Activated CD4-positive, alpha-beta T cell treated with anti-CD3 and anti-CD28 coated beads, Interleukin-2, amount 10 ng/mL, durations not matched to agents 7 days and 5 days (primary cell): ENCODE results near the gene MMP12. TPM values are rescaled to one million over a fixed set of nuclear protein-coding genes. Genes with fewer than 3 reads are reported as not detected.
"Not testable (repeated sequence)": the region's sequence is repeated elsewhere in the genome, so short reads cannot be mapped to it uniquely, and the experiment has no call there.

Experiments
- CTCF ChIA-PET: fragments of 350-600 bp; sonication (Branson Sonifier 250); formaldehyde crosslinking; loops from one replicate; lab custom pipeline; 2021; ENCODE audit warnings: antibody characterized with exemption; lab: Charles Lee
- POLR2A ChIA-PET: fragments of 350-600 bp; sonication (Branson Sonifier 250); formaldehyde crosslinking; loops from one replicate; lab custom pipeline; 2021; ENCODE audit warnings: antibody characterized with exemption; lab: Charles Lee
- DNase-seq: peaks from one replicate; pipeline ENCODE4 v3.0.0-alpha.2; 2020
- H3K27ac Mint-ChIP-seq: one replicate; pipeline ENCODE4 v1.8.0; 2021; ENCODE audit warnings: mild to moderate bottlenecking, moderate library complexity, mixed read lengths
- H3K27me3 Mint-ChIP-seq: one replicate; pipeline ENCODE4 v1.8.0; 2021; ENCODE audit warnings: mixed read lengths
- H3K36me3 Mint-ChIP-seq: one replicate; pipeline ENCODE4 v1.8.0; 2021; ENCODE audit warnings: low read depth, mixed read lengths
- H3K4me1 Mint-ChIP-seq: one replicate; pipeline ENCODE4 v1.8.0; 2021; ENCODE audit warnings: mixed read lengths
- H3K4me3 Mint-ChIP-seq: one replicate; pipeline ENCODE4 v1.8.0; 2021; ENCODE audit warnings: mild to moderate bottlenecking, moderate library complexity, mixed read lengths
- H3K9me3 Mint-ChIP-seq: one replicate; pipeline ENCODE4 v1.8.0; 2021; ENCODE audit warnings: mixed read lengths
- total RNA-seq, 2 experiments: library from RNA; stranded (reverse); gene quantifications; one replicate each; pipeline ENCODE4 v1.2.3, GENCODE V29; 2021

Gene MMP12
- total RNA-seq, result not detected

DNA sequence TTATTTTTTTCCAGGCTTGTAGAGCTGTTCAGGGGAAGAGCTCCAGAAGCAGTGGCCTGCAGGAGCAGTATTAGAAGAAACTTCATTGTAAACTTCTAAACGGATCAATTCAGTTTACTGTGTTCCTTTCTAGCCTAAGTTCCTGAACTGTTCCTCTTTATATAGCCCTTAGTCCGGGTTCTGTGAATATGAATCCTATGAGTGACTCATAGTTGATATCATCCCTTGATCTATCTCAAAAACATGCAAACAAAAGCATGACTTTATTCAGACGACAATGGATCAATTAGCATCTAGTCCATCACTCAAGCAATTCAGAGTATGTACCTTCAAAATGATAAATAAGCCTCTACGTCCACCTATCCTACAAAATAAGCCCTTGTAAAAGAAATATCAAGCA lies at the start of gene MMP12:
Gene MMP12, minus strand, starts transcription at position 131 of the 400 bp plus-strand sequence. Its CDS starts 45 bp downstream, at position 86.
- ChIA-PET POLR2A (no interaction called here), CTCF (no interaction called here)
- H3K27me3 Mint-ChIP-seq, result peaks cover 5% of the 10 kb centered on the region

DNA sequence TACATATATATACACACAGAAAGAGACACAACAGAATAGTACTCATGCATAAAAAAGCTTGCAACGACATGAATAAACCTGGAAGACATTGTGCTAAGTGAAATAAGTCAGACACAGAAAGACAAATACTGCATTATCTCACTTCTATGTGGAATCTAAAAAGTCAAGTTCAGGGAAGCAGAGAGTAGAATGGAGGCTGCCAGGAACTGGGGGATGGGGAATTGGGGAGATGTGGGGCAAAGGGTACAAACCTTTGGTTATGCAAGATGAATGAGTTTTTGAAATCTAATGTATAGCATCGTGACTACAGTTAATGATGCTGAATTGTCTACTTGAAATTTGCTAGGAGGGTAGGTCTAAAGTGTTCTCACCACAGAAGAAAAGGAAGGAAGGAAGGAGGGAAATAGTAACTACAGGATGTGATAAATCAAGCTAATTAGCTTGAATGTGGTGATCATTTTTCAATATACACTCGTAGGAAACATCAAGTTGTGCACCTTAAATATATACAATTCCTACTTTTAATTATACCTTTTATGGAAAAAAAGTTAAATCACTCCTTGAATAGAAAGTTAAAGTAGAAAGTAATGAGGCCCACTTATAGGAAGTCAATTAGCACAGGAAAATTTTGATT lies 46.9 kb upstream of the MMP12 start:
- POLR2A ChIA-PET, result no interaction called here
- no peak overlapping the region for H3K4me3 Mint-ChIP-seq
- CTCF ChIA-PET, result no interaction called here

More for the DNA sequence above, at the start of gene MMP12:
- H3K4me3 Mint-ChIP-seq, result no peak within 1 kb of the TSS
- no peaks in the 10 kb centered on the region for H3K36me3 Mint-ChIP-seq
- no peak within 1 kb of the TSS for H3K27ac Mint-ChIP-seq
- no peaks in the 10 kb centered on the region for H3K9me3 Mint-ChIP-seq
- no peak for DNase-seq
- H3K4me1 Mint-ChIP-seq, result no peaks in the 10 kb centered on the region

DNA sequence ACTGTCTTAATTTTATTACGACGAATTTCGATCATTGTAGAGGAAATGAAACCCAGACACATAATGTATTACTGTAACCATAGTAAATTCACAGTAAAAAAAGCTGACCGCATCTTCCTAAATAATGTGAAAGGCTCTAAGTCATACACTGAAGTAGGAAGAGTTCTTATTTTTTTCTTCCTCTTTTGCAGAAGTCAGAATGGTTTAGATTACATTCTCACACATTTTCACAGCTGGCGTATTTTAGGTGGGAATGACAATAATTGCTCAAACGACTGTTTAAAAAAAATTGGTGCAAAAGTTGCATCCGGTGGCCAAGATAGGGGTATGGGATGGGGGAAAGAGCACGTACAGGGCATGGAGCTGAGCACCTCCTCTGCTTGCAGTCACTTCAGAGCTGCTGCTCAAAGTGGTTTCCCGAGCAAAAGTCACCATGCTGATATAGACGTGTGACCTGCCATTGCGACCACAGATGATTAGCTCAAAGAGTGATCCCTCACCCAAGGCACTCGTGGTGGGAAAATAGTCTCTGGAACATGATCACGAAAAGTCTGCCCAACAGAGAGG lies 45.4 kb upstream of the MMP12 start:
- DNase-seq, result no peak
- ChIA-PET CTCF (interaction anchor here (0.6 to 1.2 kb wide), 2 partner anchors 9 to 142 kb away, joined by 3 read pairs; no protein-coding TSS in a partner anchor), POLR2A (no interaction called here)
- no peaks in the 10 kb centered on the region for H3K36me3 Mint-ChIP-seq
- H3K4me3 Mint-ChIP-seq, result no peak overlapping the region
- peaks cover 4% of the 10 kb centered on the region for H3K4me1 Mint-ChIP-seq
- no peaks in the 10 kb centered on the region for H3K9me3 Mint-ChIP-seq
- H3K27me3 Mint-ChIP-seq, result peaks cover 12% of the 10 kb centered on the region
- H3K27ac Mint-ChIP-seq, result no peak overlapping the region

More for the DNA sequence above, 46.9 kb upstream of the MMP12 start:
- H3K4me1 Mint-ChIP-seq, result peaks cover 4% of the 10 kb centered on the region
- H3K27me3 Mint-ChIP-seq, result peaks cover 15% of the 10 kb centered on the region
- no peak for DNase-seq
- no peaks in the 10 kb centered on the region for H3K36me3 Mint-ChIP-seq
- H3K9me3 Mint-ChIP-seq, result no peaks in the 10 kb centered on the region
- H3K27ac Mint-ChIP-seq, result no peak overlapping the region

DNA sequence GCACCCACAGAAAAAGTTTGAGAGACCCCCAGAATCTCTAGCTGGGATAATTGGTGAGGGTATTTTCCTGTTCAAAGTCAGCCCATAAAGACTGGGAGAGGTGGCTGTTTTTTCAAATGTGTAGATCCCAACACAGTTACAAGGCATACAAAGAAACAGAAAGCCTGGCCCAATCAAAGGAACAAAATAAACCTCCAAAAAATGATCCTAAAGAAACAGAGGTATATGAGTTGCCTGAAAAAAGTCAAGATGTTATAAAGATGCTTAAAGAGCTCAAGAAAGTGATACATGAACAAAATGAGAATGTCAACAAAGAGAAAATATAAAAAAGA lies 40.2 kb upstream of the MMP12 start:
- CTCF ChIA-PET, result interaction anchor here (0.8 kb wide), 1 partner anchor 301 kb away, joined by 3 read pairs; no protein-coding TSS in a partner anchor
- POLR2A ChIA-PET, result no interaction called here
- no peaks in the 10 kb centered on the region for H3K36me3 Mint-ChIP-seq

DNA sequence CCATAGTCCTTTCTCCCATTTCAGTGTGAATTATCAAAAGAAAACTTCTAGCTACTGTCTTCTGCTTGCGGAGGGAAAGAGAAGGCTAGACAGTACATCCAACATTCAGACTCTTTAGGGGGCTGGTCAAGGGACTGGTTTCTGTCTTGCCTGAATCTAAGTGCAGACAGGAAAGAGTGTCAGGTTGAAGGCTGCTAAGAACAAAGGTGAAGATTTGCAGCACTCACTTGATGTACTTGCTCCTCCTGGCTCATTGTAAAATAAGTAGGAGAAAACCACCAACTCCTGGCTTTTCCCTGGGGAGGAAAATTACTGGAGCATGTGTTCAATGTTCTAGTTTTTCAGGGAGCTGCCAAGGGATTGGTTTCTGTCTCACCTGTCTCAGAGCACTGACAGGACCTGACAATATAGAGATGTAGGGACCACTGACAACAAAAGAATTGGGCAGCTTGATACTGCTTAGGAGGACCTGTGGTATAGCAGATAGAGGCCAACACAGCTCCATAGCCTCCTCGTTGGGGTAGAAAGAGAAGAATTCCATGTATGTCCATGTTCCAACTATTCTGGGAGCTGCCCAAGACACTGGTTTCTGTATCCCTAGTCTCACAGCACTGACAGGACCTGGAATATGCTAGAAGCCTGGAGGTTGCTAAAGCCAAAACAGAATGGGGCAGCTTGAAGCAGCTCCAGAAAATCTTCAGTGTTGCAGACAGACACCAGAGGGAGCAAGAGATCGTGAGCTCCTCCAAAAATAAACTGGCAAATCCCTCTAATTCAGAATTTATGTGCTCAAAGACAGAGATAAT lies 39.7 kb upstream of the MMP12 start:
- Mint-ChIP-seq H3K4me3 (no peak overlapping the region), H3K4me1 (no peaks in the 10 kb centered on the region), H3K27ac (no peak overlapping the region), H3K9me3 (no peaks in the 10 kb centered on the region), H3K27me3 (peaks cover 5% of the 10 kb centered on the region), H3K36me3 (no peaks in the 10 kb centered on the region)
- POLR2A ChIA-PET, result no interaction called here
- DNase-seq, result no peak
- CTCF ChIA-PET, result interaction anchor here (0.8 kb wide), 1 partner anchor 301 kb away, joined by 3 read pairs; no protein-coding TSS in a partner anchor

More for the DNA sequence above, 40.2 kb upstream of the MMP12 start:
- Mint-ChIP-seq H3K27ac (no peak overlapping the region), H3K4me1 (peaks cover under 1% of the 10 kb centered on the region), H3K27me3 (peaks cover 6% of the 10 kb centered on the region), H3K9me3 (no peaks in the 10 kb centered on the region), H3K4me3 (no peak overlapping the region)
- no peak for DNase-seq

DNA sequence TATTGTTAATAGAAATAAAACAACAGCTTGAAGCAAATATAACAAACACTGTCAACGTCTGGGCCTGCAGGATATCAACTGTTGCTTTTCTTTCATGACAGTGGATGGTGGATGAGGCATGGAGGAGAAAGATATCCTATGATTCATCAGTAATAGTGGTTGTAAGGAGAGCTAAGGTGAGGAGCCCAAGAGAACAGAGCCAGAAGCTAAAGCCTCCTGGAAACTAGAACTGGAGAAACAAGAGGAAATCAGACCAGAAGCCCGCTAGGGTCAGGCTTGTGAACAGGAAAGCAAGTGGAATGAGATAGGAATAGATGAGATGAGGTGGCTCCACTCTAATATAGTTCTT lies 37.7 kb upstream of the MMP12 start:
- ChIA-PET CTCF (no interaction called here), POLR2A (no interaction called here)
- H3K4me3 Mint-ChIP-seq, result no peak overlapping the region
- H3K27me3 Mint-ChIP-seq, result peaks cover 3% of the 10 kb centered on the region
- no peak overlapping the region for H3K27ac Mint-ChIP-seq
- DNase-seq, result no peak
- H3K9me3 Mint-ChIP-seq, result no peaks in the 10 kb centered on the region
- H3K36me3 Mint-ChIP-seq, result no peaks in the 10 kb centered on the region
- H3K4me1 Mint-ChIP-seq, result no peaks in the 10 kb centered on the region

DNA sequence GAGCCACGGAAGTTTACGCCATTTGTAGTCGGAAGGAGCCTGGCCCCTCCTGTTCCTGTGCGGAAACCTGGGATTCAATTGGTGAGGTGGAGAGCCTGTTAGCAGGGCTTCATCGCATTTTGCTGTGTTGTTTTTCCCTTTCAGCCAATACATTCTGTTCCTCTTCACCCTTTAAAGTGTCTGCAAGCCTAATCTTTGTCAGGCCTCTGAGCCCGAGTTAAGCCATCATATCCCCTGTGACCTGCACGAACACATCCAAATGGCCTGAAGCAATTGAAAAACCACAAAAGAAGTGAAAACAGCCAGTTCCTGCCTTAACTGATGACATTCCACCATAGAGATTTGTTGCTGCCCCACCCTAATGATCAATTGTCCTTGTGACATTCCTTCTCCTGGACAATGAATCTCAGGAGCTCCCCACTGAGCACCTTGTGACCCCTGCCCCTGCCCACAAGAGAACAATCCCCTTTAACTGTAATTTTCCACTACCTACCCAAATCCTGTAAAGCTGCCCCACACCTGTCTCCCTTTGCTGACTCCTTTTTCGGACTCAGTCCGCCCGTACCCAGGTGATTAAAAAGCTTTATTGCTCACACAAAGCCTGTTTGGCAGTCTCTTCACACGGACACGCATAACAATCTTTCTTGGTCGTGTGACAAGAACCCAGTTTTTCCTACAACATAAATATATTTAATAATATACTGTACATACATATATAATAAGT lies 37.1 kb upstream of the MMP12 start:
- no peaks in the 10 kb centered on the region for H3K9me3 Mint-ChIP-seq
- no peaks in the 10 kb centered on the region for H3K4me1 Mint-ChIP-seq
- H3K27ac Mint-ChIP-seq, result no peak overlapping the region
- POLR2A ChIA-PET, result no interaction called here
- H3K4me3 Mint-ChIP-seq, result no peak overlapping the region
- CTCF ChIA-PET, result no interaction called here
- no peak for DNase-seq
- H3K27me3 Mint-ChIP-seq, result peaks cover 3% of the 10 kb centered on the region
- H3K36me3 Mint-ChIP-seq, result no peaks in the 10 kb centered on the region

DNA sequence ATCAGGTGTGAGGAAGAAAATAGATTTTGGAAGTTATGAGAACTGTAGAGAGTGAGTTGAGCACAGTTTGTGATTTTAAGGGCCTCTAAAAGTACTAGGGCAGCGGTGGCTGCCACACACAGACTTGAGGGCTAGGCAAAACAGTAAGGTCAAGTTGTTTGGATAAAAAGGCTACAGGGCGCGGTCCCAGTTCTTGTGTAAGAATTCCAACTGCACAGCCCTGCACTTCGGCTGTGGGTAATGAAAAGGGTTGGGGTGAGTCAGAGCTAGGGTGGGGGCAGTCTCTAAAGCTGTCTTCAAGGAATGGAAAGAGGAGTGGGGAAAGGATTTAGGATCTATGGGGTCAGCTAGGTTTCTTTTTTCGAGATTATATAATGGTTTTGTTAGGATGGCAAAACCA lies 31.1 kb upstream of the MMP12 start:
- H3K4me3 Mint-ChIP-seq, H3K27me3 Mint-ChIP-seq, H3K9me3 Mint-ChIP-seq, H3K4me1 Mint-ChIP-seq, DNase-seq, H3K27ac Mint-ChIP-seq, H3K36me3 Mint-ChIP-seq, POLR2A ChIA-PET, CTCF ChIA-PET: not testable (repeated sequence)

DNA sequence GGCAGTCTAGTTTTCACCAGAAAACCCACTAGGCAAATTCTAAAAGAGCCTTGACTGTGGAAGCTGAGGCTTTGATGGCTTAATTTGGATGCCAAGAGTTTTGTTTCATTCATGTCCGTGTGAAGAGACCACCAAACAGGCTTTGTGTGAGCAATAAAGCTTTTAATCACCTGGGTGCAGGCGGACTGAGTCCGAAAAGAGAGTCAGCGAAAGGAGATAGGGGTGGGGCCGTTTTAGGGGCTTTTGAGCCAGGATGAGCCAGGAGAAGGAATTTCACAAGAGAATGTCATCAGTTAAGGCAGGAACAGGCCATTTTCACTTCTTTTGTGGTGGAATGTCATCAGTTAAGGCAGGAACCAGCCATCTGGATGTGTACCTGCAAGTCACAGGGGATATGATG lies 29.1 kb upstream of the MMP12 start:
- H3K36me3 Mint-ChIP-seq, H3K4me3 Mint-ChIP-seq, POLR2A ChIA-PET, H3K4me1 Mint-ChIP-seq, H3K27ac Mint-ChIP-seq, H3K9me3 Mint-ChIP-seq, DNase-seq, H3K27me3 Mint-ChIP-seq, CTCF ChIA-PET: not testable (repeated sequence)

DNA sequence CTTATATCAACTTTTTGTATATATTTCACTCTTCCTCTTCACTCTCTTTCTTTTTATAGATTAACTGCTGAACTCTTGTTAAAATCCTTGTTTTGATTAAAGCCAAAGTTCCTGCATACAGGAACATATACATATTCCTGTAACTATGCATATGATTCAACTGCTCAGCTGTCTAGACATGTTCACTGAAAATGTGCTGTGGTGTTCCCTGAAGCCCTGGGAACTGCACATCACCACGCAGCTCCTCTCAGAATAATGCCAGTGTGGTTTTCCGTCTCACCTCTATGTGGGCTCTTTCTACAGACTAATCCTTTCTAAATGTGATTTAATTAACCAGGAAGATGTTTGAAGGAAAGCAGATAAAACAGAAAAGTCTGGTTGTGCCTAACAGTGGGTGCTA lies 25.6 kb upstream of the MMP12 start:
- no peak overlapping the region for H3K4me3 Mint-ChIP-seq
- no peaks in the 10 kb centered on the region for H3K4me1 Mint-ChIP-seq
- no peaks in the 10 kb centered on the region for H3K27me3 Mint-ChIP-seq
- ChIA-PET CTCF (no interaction called here), POLR2A (no interaction called here)
- H3K27ac Mint-ChIP-seq, result no peak overlapping the region
- H3K36me3 Mint-ChIP-seq, result no peaks in the 10 kb centered on the region
- H3K9me3 Mint-ChIP-seq, result peaks cover 3% of the 10 kb centered on the region
- no peak for DNase-seq

DNA sequence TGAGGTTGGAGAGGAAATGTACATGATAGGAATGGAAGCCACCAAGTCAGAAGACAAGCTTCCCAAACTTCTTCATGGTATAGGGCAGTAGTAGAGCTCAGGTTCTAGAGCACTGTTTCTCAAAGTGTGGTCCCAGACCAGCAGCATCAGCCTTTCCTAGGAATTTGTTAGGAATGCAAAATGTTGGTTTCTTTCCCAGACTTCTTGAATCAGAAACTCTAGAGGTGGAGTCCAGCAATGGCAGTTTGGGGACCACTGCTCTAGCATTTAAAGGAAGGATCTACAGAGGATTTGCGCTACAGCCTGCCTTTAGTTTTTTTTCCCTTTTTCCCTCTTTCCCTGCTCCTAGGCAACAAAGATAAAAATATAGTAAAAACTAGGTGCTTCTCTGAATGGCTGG lies 17.0 kb upstream of the MMP12 start:
- Mint-ChIP-seq H3K36me3 (no peaks in the 10 kb centered on the region), H3K27ac (no peak overlapping the region), H3K27me3 (peaks cover 8% of the 10 kb centered on the region), H3K4me1 (no peaks in the 10 kb centered on the region), H3K9me3 (peaks cover 7% of the 10 kb centered on the region), H3K4me3 (no peak overlapping the region)
- POLR2A ChIA-PET, result no interaction called here
- CTCF ChIA-PET, result no interaction called here
- DNase-seq, result no peak

DNA sequence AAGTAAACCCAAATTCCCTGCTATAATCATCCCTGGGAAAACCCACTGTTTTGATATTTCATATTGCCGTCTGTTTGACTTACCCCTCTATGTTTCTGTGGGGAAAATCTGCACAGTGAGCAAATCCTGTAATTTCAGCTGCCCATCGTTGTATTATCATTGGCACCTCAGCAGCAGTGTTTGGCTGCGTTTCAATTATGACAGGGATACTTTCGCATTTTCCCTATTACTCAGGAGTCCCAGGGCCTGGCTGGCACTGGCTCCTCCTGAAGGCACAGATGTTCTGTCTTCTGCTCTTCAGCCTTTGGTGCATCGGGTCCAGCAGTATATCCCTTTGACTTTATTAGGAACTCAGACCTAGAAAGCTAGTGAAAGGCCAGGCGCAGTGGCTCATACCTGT lies 12.2 kb upstream of the MMP12 start:
- DNase-seq, result no peak
- ChIA-PET POLR2A (no interaction called here), CTCF (no interaction called here)
- H3K4me3 Mint-ChIP-seq, result no peak overlapping the region
- H3K27ac Mint-ChIP-seq, result no peak overlapping the region
- H3K4me1 Mint-ChIP-seq, result no peaks in the 10 kb centered on the region
- no peaks in the 10 kb centered on the region for H3K36me3 Mint-ChIP-seq
- peaks cover 5% of the 10 kb centered on the region for H3K27me3 Mint-ChIP-seq
- H3K9me3 Mint-ChIP-seq, result no peaks in the 10 kb centered on the region

DNA sequence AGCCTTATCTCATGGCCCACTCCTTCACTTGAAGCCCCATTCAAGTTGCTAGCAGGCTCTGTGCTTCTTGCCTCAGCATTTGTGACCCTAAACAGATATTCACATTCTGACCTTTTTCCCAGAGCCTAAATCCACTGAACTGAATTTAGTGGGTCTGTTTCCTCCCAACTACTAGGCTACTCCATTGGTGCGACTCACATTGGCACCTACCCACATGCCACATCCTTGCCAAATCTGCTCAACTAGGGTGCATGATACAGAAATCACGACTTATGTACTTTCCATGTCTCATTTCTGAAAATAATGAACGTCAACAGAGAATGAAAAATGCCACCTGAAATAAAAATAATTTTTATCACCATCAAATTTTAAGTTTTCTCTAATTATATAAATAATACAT lies 8.4 kb upstream of the MMP12 start:
- no peak for DNase-seq
- ChIA-PET CTCF (no interaction called here), POLR2A (interaction anchor here (0.7 kb wide), 1 partner anchor 287 kb away, joined by 3 read pairs; no protein-coding TSS in a partner anchor)
- H3K9me3 Mint-ChIP-seq, result no peaks in the 10 kb centered on the region
- no peaks in the 10 kb centered on the region for H3K4me1 Mint-ChIP-seq
- no peak overlapping the region for H3K4me3 Mint-ChIP-seq
- H3K27ac Mint-ChIP-seq, result no peak overlapping the region
- H3K27me3 Mint-ChIP-seq, result no peaks in the 10 kb centered on the region
- no peaks in the 10 kb centered on the region for H3K36me3 Mint-ChIP-seq
